HEK293T (cell line): Measurements from ENCODE around the gene SELENOF.

ENCODE experiments used
- CTCF ChIA-PET: fragments of 350-600 bp; formaldehyde crosslinking; extraction: SDS; loops from one replicate; lab custom pipeline; 2021; ENCODE audit warnings: antibody characterized with exemption, inconsistent platforms; lab: Yijun Ruan, JAX
- POLR2A ChIA-PET: fragments of 350-600 bp; formaldehyde crosslinking; extraction: SDS; loops from one replicate; lab custom pipeline; 2020; ENCODE audit warnings: antibody characterized with exemption, inconsistent platforms; lab: Yijun Ruan, JAX
- DNase-seq: peaks from one replicate; pipeline ENCODE4 v3.0.0; 2012; ENCODE audit warnings: mixed read lengths; ENCODE audit errors: extremely low spot score
- ARNT ChIP-seq: fragments of 450-650 bp; IDR thresholded peaks from 2 replicates; pipeline ENCODE4 v1.6.1; 2017; ENCODE audit warnings: mild to moderate bottlenecking
- BHLHE40 ChIP-seq: fragments of 450-650 bp; IDR thresholded peaks from 2 replicates; pipeline ENCODE4 v1.6.1; 2016; ENCODE audit warnings: mild to moderate bottlenecking, moderate library complexity, borderline replicate concordance
- CTBP1 ChIP-seq: fragments of 450-650 bp; IDR thresholded peaks from 2 replicates; pipeline ENCODE4 v1.6.1; 2016; ENCODE audit warnings: borderline replicate concordance
- ELF4 ChIP-seq: fragments of 450-650 bp; IDR thresholded peaks from 2 replicates; pipeline ENCODE4 v1.6.1; 2017; ENCODE audit warnings: antibody characterized with exemption
- FOXA1 ChIP-seq: fragments of 450-650 bp; IDR thresholded peaks from 2 replicates; pipeline ENCODE4 v1.6.1; 2016; ENCODE audit warnings: mild to moderate bottlenecking
- FOXK2 ChIP-seq: fragments of 450-650 bp; IDR thresholded peaks from 2 replicates; pipeline ENCODE4 v1.6.1; 2016; ENCODE audit warnings: mild to moderate bottlenecking
- FOXM1 ChIP-seq: fragments of 450-650 bp; IDR thresholded peaks from 2 replicates; pipeline ENCODE4 v1.6.1; 2017; ENCODE audit warnings: mild to moderate bottlenecking, borderline replicate concordance
- HDGF ChIP-seq: fragments of 450-650 bp; IDR thresholded peaks from 2 replicates; pipeline ENCODE4 v1.6.1; 2017; ENCODE audit warnings: antibody characterized with exemption, borderline replicate concordance
- L3MBTL2 ChIP-seq: fragments of 450-650 bp; conservative IDR thresholded peaks from 2 replicates; pipeline ENCODE4 v1.6.1; 2016; ENCODE audit warnings: mild to moderate bottlenecking
- LEF1 ChIP-seq: fragments of 450-650 bp; IDR thresholded peaks from 2 replicates; pipeline ENCODE4 v1.6.1; 2017; ENCODE audit warnings: mild to moderate bottlenecking, borderline replicate concordance
- NFRKB ChIP-seq: fragments of 450-650 bp; IDR thresholded peaks from 2 replicates; pipeline ENCODE4 v1.6.1; 2016; ENCODE audit warnings: mild to moderate bottlenecking, moderate library complexity
- SP1 ChIP-seq: fragments of 450-650 bp; IDR thresholded peaks from 2 replicates; pipeline ENCODE4 v1.6.1; 2017
- SUZ12 ChIP-seq: fragments of 450-650 bp; IDR thresholded peaks from 2 replicates; pipeline ENCODE4 v1.6.1; 2016; ENCODE audit warnings: mild to moderate bottlenecking
- TARDBP ChIP-seq: fragments of 450-650 bp; IDR thresholded peaks from 2 replicates; pipeline ENCODE4 v1.6.1; 2016
- ZNF384 ChIP-seq: fragments of 450-650 bp; IDR thresholded peaks from 2 replicates; pipeline ENCODE4 v1.6.1; 2016
- TF ChIP-seq, protein P1 (sequence below): fragments of 450-650 bp; IDR thresholded peaks from 2 replicates; pipeline ENCODE4 v1.6.1; 2016

SELENOF gene

DNA sequence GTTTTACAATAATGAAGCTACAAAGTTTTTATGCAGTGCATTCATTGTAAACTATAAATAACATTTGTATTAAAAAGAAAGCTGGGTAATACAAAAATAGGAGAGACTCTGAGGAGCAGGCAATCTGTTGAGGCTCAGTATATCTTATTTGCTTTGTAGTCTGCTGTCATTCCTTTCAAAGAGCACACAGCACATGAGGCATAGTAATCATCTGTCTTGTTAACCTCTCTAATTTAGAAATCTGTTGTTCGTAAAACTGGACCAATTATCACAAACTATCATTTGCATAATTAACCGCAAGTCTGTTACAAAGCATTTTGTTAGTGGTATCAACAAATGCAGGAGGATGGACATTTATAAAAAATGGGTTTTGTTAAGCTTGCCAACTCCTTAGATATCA, 51.0 kb downstream of the SELENOF start:
- DNase-seq: no peak
- TF ChIP-seq FOXK2 (no peak), ELF4 (no peak)
- ChIA-PET POLR2A (no interaction called here), CTCF (no interaction called here)

DNA sequence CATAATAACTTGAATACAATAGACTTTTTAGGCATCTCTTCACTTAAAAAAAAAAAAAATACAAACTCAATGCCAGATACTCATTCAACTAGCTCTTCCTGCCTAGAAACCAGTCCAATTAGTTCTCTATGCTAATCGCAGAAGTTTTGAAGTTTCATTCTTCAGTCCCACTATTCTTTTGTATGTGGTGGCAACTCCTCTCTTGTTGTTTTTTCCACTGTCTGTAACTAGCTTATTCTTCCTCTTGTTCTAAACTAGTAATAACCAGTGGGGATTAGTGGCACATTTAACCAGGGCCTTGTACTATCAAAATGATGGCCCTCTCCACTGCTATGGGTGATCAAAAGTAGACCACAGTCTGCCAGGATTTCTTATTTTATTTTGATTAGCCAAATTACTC, 52.5 kb downstream of the SELENOF start:
- no peak for DNase-seq
- CTCF ChIA-PET: no interaction called here
- POLR2A ChIA-PET: interaction anchor here (1.1 kb wide), 1 partner anchor 53 kb away, joined by 3 read pairs; the partner anchor contains the start of genes HS2ST1 and SELENOF
- TF ChIP-seq LEF1: no peak
- TF ChIP-seq FOXA1: no peak
- TF ChIP-seq, protein P1, sequence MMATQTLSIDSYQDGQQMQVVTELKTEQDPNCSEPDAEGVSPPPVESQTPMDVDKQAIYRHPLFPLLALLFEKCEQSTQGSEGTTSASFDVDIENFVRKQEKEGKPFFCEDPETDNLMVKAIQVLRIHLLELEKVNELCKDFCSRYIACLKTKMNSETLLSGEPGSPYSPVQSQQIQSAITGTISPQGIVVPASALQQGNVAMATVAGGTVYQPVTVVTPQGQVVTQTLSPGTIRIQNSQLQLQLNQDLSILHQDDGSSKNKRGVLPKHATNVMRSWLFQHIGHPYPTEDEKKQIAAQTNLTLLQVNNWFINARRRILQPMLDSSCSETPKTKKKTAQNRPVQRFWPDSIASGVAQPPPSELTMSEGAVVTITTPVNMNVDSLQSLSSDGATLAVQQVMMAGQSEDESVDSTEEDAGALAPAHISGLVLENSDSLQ: no peak
- no peak for TF ChIP-seq CTBP1
- no peak for TF ChIP-seq FOXK2
- TF ChIP-seq SUZ12: no peak
- no peak for TF ChIP-seq TARDBP
- TF ChIP-seq FOXM1: no peak
- no peak for TF ChIP-seq ELF4
- no peak for TF ChIP-seq SP1
- no peak for TF ChIP-seq ARNT
- no peak for TF ChIP-seq ZNF384
- no peak for TF ChIP-seq NFRKB
- no peak for TF ChIP-seq HDGF

DNA sequence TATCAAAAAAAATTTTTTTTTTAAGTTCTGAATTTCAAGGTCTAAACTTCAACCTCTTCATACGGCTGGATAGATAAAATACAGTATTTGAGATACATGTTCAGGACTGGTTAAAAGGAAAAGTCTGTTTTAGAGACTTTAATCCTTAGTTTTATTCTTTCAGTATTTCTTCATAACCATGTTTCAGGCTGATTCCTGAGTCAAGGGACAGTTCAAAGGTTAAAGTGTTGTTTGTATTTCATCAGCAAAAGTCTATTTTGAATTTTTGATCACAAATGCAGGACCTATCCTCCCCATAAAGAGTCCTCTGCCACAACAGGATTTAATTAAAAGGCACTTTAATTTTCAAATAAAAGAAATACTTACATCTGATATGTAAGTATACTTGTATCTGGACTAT, 53.5 kb downstream of the SELENOF start:
- CTCF ChIA-PET: no interaction called here
- no peak for DNase-seq
- no peak for TF ChIP-seq TARDBP
- no peak for TF ChIP-seq FOXA1
- TF ChIP-seq, protein P1: no peak
- TF ChIP-seq ZNF384: no peak
- TF ChIP-seq SP1: no peak
- TF ChIP-seq HDGF: no peak
- TF ChIP-seq FOXM1: no peak
- no peak for TF ChIP-seq BHLHE40
- TF ChIP-seq NFRKB: no peak
- TF ChIP-seq CTBP1: no peak
- TF ChIP-seq L3MBTL2: no peak
- TF ChIP-seq ELF4: no peak
- no peak for TF ChIP-seq SUZ12
- no peak for TF ChIP-seq FOXK2
- no peak for TF ChIP-seq ARNT
- POLR2A ChIA-PET: no interaction called here

DNA sequence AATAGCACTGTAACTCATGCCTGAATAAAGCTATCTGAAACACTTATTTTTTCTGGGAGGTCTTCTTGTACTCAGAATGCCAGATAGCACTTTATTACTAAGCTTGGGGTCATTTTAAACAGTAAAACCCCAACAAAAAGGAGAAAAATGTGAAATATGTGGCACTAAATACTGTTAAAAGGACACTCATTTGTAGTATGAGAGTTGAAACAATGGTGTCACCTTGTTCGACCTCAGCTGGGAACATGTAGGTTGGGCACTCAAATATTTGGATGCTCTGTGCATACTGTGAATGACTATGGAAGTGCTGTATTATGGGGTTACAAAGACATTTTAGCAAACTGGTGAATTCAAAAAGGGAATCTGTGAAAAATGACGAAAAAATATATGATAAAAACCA, 53.9 kb downstream of the SELENOF start:
- no peak for DNase-seq
- POLR2A ChIA-PET: no interaction called here
- CTCF ChIA-PET: no interaction called here
- TF ChIP-seq L3MBTL2 (no peak), HDGF (no peak), ZNF384 (no peak), ARNT (no peak), NFRKB (no peak), FOXM1 (no peak), LEF1 (no peak), BHLHE40 (no peak)
- TF ChIP-seq, protein P1: no peak

DNA sequence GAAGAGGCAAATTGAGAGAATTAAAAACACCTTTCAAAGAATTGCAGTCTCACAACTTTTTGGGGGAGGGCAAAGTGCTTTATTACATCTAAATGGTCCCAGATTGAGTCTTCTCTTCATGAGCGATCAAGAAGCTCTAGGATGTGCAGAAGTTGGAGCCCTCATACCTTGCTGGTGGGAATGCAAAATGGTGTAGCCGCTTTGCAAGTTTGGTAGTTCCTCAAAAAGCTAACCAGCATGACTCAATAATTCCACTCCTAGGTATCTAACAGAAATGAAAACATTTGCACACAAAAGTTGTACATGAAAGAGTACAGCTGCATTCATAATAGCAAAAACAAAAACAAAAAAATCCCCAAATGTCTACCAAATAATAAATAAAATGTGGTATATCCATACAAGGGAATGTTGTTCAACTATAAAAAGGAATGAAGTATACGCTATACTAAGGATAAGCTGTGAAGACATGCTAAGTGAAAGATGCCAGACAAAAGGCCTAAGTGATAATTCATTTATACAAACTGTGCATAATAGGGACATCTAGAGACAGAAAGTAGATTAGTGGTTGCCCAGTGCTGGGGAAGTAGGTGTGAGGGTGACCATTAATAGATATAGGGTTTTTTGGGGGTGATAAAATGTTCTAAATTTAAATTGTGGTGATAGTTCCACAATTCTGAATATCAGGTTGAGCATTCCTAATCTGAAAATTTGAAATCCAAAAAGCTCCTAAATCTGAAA, 55.2 kb downstream of the SELENOF start:
- no peak for TF ChIP-seq L3MBTL2
- TF ChIP-seq CTBP1: no peak
- TF ChIP-seq FOXM1: no peak
- TF ChIP-seq FOXA1: no peak
- no peak for TF ChIP-seq SUZ12
- TF ChIP-seq HDGF: no peak
- TF ChIP-seq, protein P1: no peak
- no peak for TF ChIP-seq SP1
- TF ChIP-seq FOXK2: no peak
- no peak for TF ChIP-seq TARDBP
- no peak for TF ChIP-seq NFRKB
- TF ChIP-seq LEF1: no peak
- no peak for TF ChIP-seq ARNT
- no peak for TF ChIP-seq ZNF384
- TF ChIP-seq BHLHE40: no peak
- TF ChIP-seq ELF4: no peak
- no peak for DNase-seq
- ChIA-PET POLR2A (no interaction called here), CTCF (no interaction called here)

DNA sequence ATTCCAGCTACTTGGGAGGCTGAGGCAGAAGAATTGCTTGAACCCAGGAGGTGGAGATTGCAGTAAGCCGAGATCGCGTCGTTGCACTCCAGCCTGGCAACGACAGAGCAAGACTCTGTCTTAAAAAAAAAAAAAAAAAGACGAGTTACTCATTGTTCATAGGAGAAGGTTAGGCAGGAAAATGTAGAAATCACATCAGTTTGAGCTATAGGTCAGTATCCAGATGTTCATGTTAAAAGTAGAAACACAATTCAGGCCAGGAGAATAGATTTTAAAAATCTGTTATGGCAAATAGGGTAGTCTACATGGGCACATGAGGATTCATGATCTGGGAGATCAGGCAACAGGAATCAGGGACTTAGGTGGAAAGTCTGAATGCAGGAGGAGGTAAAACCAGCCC, 57.7 kb downstream of the SELENOF start:
- ChIA-PET POLR2A (no interaction called here), CTCF (no interaction called here)
- no peak for TF ChIP-seq CTBP1
- TF ChIP-seq ARNT: no peak
- no peak for DNase-seq
